ENCODE measurements around the gene MYOF. TPM values are rescaled to one million over a fixed set of nuclear protein-coding genes. Genes with fewer than 3 reads are reported as not detected.

Gene MYOF
- total and polyA plus RNA-seq, 2 of the 8 experiments (the other 6 are each of a cell fraction or from before 2014, with no cell fraction given) = 0.98 to 2.3 TPM

GRCh38 chr10:93469454-93469853 is 12.7 kb downstream of the MYOF start:
- Histone ChIP-seq H3K18ac (ENCODE audit: extremely low read depth, low read length) (no peak overlapping the region), H4K20me1 (replicated peaks in 1 of 2; ENCODE audit: control insufficient read depth in 1 of 2, insufficient read depth in 2 of 2, low read length in 2 of 2) (no peaks in the 10 kb centered on the region), H3K4ac (replicated peaks; ENCODE audit: insufficient read length, low read depth, low read length) (no peak overlapping the region), H4K91ac (replicated peaks; ENCODE audit: insufficient read length, low read length) (no peak overlapping the region), H3K4me2 (ENCODE audit: insufficient read depth in 1 of 2, low read depth in 2 of 2, low read length in 2 of 2) (no peak overlapping the region), H3K9ac (replicated peaks in 1 of 4; ENCODE audit: extremely low read depth in 1 of 4, low read depth in 3 of 4, low read length in 3 of 4) (no peak overlapping the region), H3K79me2 (ENCODE audit: control insufficient read depth in 1 of 2, insufficient read depth in 2 of 2, low read length in 2 of 2) (no peaks in the 10 kb centered on the region), H3K79me1 (ENCODE audit: low read depth, low read length) (no peaks in the 10 kb centered on the region), H2BK120ac (replicated peaks; ENCODE audit: low read depth, low read length) (no peak overlapping the region), H3K27ac (ENCODE audit: low read depth, low read length) (no peak overlapping the region), H3K23me2 (ENCODE audit: low read depth, low read length) (no peaks in the 10 kb centered on the region), H3K23ac (ENCODE audit: insufficient read length) (no peak overlapping the region), H3K36me3 (ENCODE audit: control insufficient read depth in 2 of 4, insufficient read depth in 4 of 4, low read length in 3 of 4) (no peaks in the 10 kb centered on the region), H2BK12ac (ENCODE audit: low read depth, low read length) (peak overlapping the region; percentile 60; the same call in 1 of the 2 replicates), H3K14ac (ENCODE audit: insufficient read length) (no peak overlapping the region), H2BK20ac (ENCODE audit: low read length) (no peak overlapping the region), H3K9me3 (ENCODE audit: insufficient read depth in 2 of 2, low read depth in 1 of 2, low read length in 1 of 2) (no peaks in the 10 kb centered on the region), H3K4me1 (replicated peaks in 1 of 4; ENCODE audit: control insufficient read depth in 3 of 4, insufficient read depth in 4 of 4, low read length in 3 of 4) (peaks cover 0 to 3% (median 1%) of the 10 kb centered on the region in 4 experiments; a peak in 3 of 7 replicates), H3K4me3 (ENCODE audit: extremely low read depth in 1 of 4, insufficient read depth in 2 of 4, low read depth in 3 of 4, low read length in 4 of 4) (no peak overlapping the region), H2AFZ (ENCODE audit: low read length) (no peak overlapping the region), H4K8ac (ENCODE audit: extremely low read depth, insufficient read depth, low read length) (peak overlapping the region; percentile 62), H2BK15ac (ENCODE audit: low read length) (peak overlapping the region; percentile 94; the same call in 1 of the 2 replicates), H4K5ac (ENCODE audit: insufficient read length, low read depth, low read length) (no peak overlapping the region), H2BK5ac (ENCODE audit: low read depth, low read length) (no peak overlapping the region; the same call in 1 of the 2 replicates), H3K27me3 (replicated peaks in 1 of 4; ENCODE audit: control insufficient read depth in 3 of 4, extremely low read depth in 1 of 4, insufficient read depth in 3 of 4, low read length in 3 of 4) (no peaks in the 10 kb centered on the region), H2AK5ac (ENCODE audit: low read depth, low read length) (no peak overlapping the region), H3K56ac (replicated peaks; ENCODE audit: insufficient read length, low read depth, low read length) (no peak overlapping the region)
- no peak for FAIRE-seq
- POLR2A ChIA-PET (ENCODE audit: partially characterized antibody) = no interaction called here
- no peak for TF ChIP-seq TEAD4 (IDR thresholded peaks at IDR 0.05; ENCODE audit: low read depth, low read length)
- no peak for TF ChIP-seq KDM5A (IDR thresholded peaks at IDR 0.05; ENCODE audit: low read length)
- TF ChIP-seq MAX (IDR thresholded peaks at IDR 0.05) = no peak
- no peak for TF ChIP-seq SIN3A (conservative IDR thresholded peaks at IDR 0.05 in 1 of 2, IDR thresholded peaks at IDR 0.05 in 1 of 2; ENCODE audit: low read depth in 1 of 2, low read length in 2 of 2)
- no peak for TF ChIP-seq HDAC6 (IDR thresholded peaks at IDR 0.05; ENCODE audit: low read depth, low read length)
- TF ChIP-seq TAF7 (optimal IDR thresholded peaks at IDR 0.05; ENCODE audit: borderline replicate concordance, low read depth, low read length) = no peak
- no peak for TF ChIP-seq MAFK (IDR thresholded peaks at IDR 0.05; ENCODE audit: low read depth, low read length)
- TF ChIP-seq SIX5 (IDR thresholded peaks at IDR 0.05; ENCODE audit: low read depth, low read length) = no peak
- TF ChIP-seq YY1 (IDR thresholded peaks at IDR 0.05; ENCODE audit: low read depth, low read length) = no peak
- no peak for TF ChIP-seq ATF2 (IDR thresholded peaks at IDR 0.05; ENCODE audit: low read length)
- no peak for TF ChIP-seq TCF12 (IDR thresholded peaks at IDR 0.05; ENCODE audit: low read depth, low read length)
- TF ChIP-seq CBX8 (IDR thresholded peaks at IDR 0.05; ENCODE audit: borderline replicate concordance, low read depth, low read length) = no peak
- no peak for TF ChIP-seq KDM4A (IDR thresholded peaks at IDR 0.05; ENCODE audit: low read depth, low read length, severe bottlenecking)
- WGBS, 2 experiments (ENCODE audit: extremely low coverage in 1 of 2, insufficient coverage in 1 of 2, insufficient read length in 1 of 2, insufficient replicate concordance in 2 of 2, low coverage in 1 of 2, low lambda C conversion rate in 2 of 2, missing lambda C conversion rate in 1 of 2) = 91% methylated on average over 3 of the region's 3 CpGs; no CpG with 5 or more reads in 1 of the 2 experiments
- CTCF ChIA-PET (ENCODE audit: partially characterized antibody) = interaction anchor here (0.7 to 8.9 kb wide), 7 partner anchors 10 to 92 kb away, joined by 3 to 63 read pairs (median 6); partner anchors contain the start of gene MYOF
- no peak for DNase-seq (ENCODE audit: low read depth in 1 of 2, low spot score in 2 of 2)
